ENCODE measurements around the gene ZNF234. TPM values are rescaled to one million over a fixed set of nuclear protein-coding genes. Genes with fewer than 3 reads are reported as not detected.

ZNF234 gene
- total and polyA plus RNA-seq, 2 of the 8 experiments (the other 6 are each of a cell fraction or from before 2014, with no cell fraction given), result 1.9 to 12.3 TPM

DNA sequence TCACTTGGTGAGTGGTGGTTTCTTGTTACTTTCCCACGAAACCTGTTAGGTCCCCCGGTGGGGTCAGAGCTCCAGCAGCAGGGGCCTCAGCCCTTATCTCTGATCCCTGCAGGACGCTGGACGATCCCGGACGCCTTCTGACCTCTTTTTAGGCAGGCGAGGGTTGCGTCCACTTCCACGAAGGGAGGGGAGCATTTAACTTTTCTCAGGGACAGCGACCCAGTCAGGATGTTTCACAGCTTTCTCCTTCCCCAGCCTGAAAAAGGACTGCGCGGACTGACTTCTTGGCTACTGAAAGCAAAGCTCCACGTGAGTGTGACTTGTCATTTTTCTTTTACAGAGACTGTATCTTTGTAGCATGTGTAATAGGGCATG is 692 bp downstream of the ZNF234 start (continued):
- TF ChIP-seq, protein P1, sequence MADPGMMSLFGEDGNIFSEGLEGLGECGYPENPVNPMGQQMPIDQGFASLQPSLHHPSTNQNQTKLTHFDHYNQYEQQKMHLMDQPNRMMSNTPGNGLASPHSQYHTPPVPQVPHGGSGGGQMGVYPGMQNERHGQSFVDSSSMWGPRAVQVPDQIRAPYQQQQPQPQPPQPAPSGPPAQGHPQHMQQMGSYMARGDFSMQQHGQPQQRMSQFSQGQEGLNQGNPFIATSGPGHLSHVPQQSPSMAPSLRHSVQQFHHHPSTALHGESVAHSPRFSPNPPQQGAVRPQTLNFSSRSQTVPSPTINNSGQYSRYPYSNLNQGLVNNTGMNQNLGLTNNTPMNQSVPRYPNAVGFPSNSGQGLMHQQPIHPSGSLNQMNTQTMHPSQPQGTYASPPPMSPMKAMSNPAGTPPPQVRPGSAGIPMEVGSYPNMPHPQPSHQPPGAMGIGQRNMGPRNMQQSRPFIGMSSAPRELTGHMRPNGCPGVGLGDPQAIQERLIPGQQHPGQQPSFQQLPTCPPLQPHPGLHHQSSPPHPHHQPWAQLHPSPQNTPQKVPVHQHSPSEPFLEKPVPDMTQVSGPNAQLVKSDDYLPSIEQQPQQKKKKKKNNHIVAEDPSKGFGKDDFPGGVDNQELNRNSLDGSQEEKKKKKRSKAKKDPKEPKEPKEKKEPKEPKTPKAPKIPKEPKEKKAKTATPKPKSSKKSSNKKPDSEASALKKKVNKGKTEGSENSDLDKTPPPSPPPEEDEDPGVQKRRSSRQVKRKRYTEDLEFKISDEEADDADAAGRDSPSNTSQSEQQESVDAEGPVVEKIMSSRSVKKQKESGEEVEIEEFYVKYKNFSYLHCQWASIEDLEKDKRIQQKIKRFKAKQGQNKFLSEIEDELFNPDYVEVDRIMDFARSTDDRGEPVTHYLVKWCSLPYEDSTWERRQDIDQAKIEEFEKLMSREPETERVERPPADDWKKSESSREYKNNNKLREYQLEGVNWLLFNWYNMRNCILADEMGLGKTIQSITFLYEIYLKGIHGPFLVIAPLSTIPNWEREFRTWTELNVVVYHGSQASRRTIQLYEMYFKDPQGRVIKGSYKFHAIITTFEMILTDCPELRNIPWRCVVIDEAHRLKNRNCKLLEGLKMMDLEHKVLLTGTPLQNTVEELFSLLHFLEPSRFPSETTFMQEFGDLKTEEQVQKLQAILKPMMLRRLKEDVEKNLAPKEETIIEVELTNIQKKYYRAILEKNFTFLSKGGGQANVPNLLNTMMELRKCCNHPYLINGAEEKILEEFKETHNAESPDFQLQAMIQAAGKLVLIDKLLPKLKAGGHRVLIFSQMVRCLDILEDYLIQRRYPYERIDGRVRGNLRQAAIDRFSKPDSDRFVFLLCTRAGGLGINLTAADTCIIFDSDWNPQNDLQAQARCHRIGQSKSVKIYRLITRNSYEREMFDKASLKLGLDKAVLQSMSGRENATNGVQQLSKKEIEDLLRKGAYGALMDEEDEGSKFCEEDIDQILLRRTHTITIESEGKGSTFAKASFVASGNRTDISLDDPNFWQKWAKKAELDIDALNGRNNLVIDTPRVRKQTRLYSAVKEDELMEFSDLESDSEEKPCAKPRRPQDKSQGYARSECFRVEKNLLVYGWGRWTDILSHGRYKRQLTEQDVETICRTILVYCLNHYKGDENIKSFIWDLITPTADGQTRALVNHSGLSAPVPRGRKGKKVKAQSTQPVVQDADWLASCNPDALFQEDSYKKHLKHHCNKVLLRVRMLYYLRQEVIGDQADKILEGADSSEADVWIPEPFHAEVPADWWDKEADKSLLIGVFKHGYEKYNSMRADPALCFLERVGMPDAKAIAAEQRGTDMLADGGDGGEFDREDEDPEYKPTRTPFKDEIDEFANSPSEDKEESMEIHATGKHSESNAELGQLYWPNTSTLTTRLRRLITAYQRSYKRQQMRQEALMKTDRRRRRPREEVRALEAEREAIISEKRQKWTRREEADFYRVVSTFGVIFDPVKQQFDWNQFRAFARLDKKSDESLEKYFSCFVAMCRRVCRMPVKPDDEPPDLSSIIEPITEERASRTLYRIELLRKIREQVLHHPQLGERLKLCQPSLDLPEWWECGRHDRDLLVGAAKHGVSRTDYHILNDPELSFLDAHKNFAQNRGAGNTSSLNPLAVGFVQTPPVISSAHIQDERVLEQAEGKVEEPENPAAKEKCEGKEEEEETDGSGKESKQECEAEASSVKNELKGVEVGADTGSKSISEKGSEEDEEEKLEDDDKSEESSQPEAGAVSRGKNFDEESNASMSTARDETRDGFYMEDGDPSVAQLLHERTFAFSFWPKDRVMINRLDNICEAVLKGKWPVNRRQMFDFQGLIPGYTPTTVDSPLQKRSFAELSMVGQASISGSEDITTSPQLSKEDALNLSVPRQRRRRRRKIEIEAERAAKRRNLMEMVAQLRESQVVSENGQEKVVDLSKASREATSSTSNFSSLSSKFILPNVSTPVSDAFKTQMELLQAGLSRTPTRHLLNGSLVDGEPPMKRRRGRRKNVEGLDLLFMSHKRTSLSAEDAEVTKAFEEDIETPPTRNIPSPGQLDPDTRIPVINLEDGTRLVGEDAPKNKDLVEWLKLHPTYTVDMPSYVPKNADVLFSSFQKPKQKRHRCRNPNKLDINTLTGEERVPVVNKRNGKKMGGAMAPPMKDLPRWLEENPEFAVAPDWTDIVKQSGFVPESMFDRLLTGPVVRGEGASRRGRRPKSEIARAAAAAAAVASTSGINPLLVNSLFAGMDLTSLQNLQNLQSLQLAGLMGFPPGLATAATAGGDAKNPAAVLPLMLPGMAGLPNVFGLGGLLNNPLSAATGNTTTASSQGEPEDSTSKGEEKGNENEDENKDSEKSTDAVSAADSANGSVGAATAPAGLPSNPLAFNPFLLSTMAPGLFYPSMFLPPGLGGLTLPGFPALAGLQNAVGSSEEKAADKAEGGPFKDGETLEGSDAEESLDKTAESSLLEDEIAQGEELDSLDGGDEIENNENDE (IDR thresholded peaks at IDR 0.05; ENCODE audit: insufficient replicate concordance, low read length), result no peak
- TF ChIP-seq, protein P2, sequence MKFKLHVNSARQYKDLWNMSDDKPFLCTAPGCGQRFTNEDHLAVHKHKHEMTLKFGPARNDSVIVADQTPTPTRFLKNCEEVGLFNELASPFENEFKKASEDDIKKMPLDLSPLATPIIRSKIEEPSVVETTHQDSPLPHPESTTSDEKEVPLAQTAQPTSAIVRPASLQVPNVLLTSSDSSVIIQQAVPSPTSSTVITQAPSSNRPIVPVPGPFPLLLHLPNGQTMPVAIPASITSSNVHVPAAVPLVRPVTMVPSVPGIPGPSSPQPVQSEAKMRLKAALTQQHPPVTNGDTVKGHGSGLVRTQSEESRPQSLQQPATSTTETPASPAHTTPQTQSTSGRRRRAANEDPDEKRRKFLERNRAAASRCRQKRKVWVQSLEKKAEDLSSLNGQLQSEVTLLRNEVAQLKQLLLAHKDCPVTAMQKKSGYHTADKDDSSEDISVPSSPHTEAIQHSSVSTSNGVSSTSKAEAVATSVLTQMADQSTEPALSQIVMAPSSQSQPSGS (IDR thresholded peaks at IDR 0.05; ENCODE audit: low read length), result no peak
- TF ChIP-seq RXRA (IDR thresholded peaks at IDR 0.05; ENCODE audit: insufficient read depth, low read depth, low read length) (no peak), HDAC6 (IDR thresholded peaks at IDR 0.05; ENCODE audit: low read depth, low read length) (no peak)
- TF ChIP-seq, protein P3, sequence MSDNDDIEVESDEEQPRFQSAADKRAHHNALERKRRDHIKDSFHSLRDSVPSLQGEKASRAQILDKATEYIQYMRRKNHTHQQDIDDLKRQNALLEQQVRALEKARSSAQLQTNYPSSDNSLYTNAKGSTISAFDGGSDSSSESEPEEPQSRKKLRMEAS (IDR thresholded peaks at IDR 0.05), result no peak
